HEK293 (cell line): ENCODE data around the gene SP2.

Source experiments
- ZNF707 ChIP-seq: fragments of 450-650 bp; formaldehyde crosslinking; IDR thresholded peaks from 2 replicates; pipeline ENCODE4 v1.5.1; 2016; ENCODE audit warnings: missing biosample characterization, missing genetic modification characterization
- ZNF830 ChIP-seq: fragments of 450-650 bp; IDR thresholded peaks from 2 replicates; pipeline ENCODE4 v1.5.0; 2018; ENCODE audit warnings: missing biosample characterization, missing genetic modification characterization, low read depth, mild to moderate bottlenecking, moderate library complexity
- TF ChIP-seq, protein P1 (sequence below): fragments of 450-650 bp; formaldehyde crosslinking; IDR thresholded peaks from 2 replicates; pipeline ENCODE4 v1.5.1; 2016; ENCODE audit warnings: missing biosample characterization, missing genetic modification characterization, low read depth

DNA sequence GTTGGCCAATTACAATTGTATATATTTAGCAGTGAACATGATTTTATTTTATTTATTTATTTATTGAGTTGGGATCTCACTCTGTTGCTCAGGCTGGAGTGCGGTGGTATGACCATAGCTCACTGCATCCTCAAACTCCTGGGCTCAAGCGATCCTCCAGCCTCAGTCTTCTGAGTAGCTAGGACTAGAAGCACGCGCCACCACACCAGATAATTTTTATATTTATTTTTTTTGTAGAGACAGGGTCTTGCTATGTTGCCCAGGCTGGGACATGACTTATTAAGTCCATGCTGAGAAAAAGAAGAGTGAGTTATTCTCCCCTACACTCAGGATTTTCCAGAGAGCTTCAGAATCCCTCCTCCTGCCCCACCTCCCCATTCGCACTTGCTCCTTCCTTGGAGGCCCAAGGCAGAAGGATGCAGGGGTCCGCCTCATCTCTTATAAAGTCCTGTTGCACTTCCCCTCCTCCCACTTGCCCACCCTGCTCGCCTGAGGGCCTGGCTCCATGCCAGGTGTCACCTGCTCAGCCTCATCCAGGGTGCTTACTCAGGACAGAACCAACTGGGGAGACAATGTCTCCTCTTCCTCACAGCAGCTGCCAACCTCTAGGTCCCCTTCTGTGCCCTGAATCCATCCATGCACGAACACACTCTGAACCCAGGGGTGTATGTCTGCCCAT, 16.1 kb upstream of the SP2 start:
- no peak for TF ChIP-seq ZNF707
- TF ChIP-seq, protein P1, sequence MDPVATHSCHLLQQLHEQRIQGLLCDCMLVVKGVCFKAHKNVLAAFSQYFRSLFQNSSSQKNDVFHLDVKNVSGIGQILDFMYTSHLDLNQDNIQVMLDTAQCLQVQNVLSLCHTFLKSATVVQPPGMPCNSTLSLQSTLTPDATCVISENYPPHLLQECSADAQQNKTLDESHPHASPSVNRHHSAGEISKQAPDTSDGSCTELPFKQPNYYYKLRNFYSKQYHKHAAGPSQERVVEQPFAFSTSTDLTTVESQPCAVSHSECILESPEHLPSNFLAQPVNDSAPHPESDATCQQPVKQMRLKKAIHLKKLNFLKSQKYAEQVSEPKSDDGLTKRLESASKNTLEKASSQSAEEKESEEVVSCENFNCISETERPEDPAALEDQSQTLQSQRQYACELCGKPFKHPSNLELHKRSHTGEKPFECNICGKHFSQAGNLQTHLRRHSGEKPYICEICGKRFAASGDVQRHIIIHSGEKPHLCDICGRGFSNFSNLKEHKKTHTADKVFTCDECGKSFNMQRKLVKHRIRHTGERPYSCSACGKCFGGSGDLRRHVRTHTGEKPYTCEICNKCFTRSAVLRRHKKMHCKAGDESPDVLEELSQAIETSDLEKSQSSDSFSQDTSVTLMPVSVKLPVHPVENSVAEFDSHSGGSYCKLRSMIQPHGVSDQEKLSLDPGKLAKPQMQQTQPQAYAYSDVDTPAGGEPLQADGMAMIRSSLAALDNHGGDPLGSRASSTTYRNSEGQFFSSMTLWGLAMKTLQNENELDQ (tag by site-specific recombination): no peak
- TF ChIP-seq ZNF830 (tag by site-specific recombination): no peak
